Measurements from ENCODE around the gene PTH2.
"Not testable (repeated sequence)": the region's sequence is repeated elsewhere in the genome, so short reads cannot be mapped to it uniquely, and the experiment has no call there.

PTH2 gene

GRCh38 chr19:49450405-49450804 is 27.2 kb upstream of the PTH2 start:
- DNase-seq (ENCODE audit: insufficient read length, low spot score) (no peak), FAIRE-seq (no peak)

- DNase-seq (ENCODE audit: insufficient read length, low spot score) = no peak
- no peak for FAIRE-seq
These were observed 25.2 kb upstream of the PTH2 start for GRCh38 chr19:49448432-49448786.

- FAIRE-seq = no peak
- no peak for DNase-seq (ENCODE audit: insufficient read length, low spot score)
These were observed 24.5 kb upstream of the PTH2 start for GRCh38 chr19:49447485-49448431.

GRCh38 chr19:49445997-49446396 is 22.8 kb upstream of the PTH2 start:
- FAIRE-seq = no peak
- no peak for DNase-seq (ENCODE audit: insufficient read length, low spot score)

GRCh38 chr19:49444100-49444700 is 21.0 kb upstream of the PTH2 start:
- FAIRE-seq; DNase-seq (ENCODE audit: insufficient read length, low spot score): not testable (repeated sequence)

GRCh38 chr19:49443366-49444099 is 20.3 kb upstream of the PTH2 start:
- DNase-seq (ENCODE audit: insufficient read length, low spot score) (peak; percentile 89), FAIRE-seq (peak; percentile 95)

GRCh38 chr19:49442771-49443365 is 19.6 kb upstream of the PTH2 start:
- FAIRE-seq (peak; percentile 80), DNase-seq (ENCODE audit: insufficient read length, low spot score) (peak; percentile 85)

GRCh38 chr19:49442354-49442753 is 19.1 kb upstream of the PTH2 start:
- FAIRE-seq (no peak), DNase-seq (ENCODE audit: insufficient read length, low spot score) (no peak)

GRCh38 chr19:49441960-49442350 is 18.7 kb upstream of the PTH2 start:
- FAIRE-seq = no peak
- no peak for DNase-seq (ENCODE audit: insufficient read length, low spot score)

GRCh38 chr19:49441210-49441959 is 18.1 kb upstream of the PTH2 start, which contains the start of gene SLC17A7:
SLC17A7 (minus strand) TSS chr19:49441527; CDS start chr19:49441379, 148 bp downstream.
- DNase-seq (ENCODE audit: insufficient read length, low spot score) = peak; percentile 43
- no peak for FAIRE-seq

- DNase-seq (ENCODE audit: insufficient read length, low spot score) (no peak), FAIRE-seq (no peak)
These were observed 17.4 kb upstream of the PTH2 start for GRCh38 chr19:49440439-49441209.

GRCh38 chr19:49439836-49440235 is 16.6 kb upstream of the PTH2 start:
- FAIRE-seq (no peak), DNase-seq (ENCODE audit: insufficient read length, low spot score) (no peak)

GRCh38 chr19:49438261-49438660 is 15.0 kb upstream of the PTH2 start:
- DNase-seq (ENCODE audit: insufficient read length, low spot score) (no peak), FAIRE-seq (no peak)

GRCh38 chr19:49437231-49437630 is 14.0 kb upstream of the PTH2 start:
- FAIRE-seq = no peak
- DNase-seq (ENCODE audit: insufficient read length, low spot score) = no peak

- FAIRE-seq (no peak), DNase-seq (ENCODE audit: insufficient read length, low spot score) (no peak)
These were observed 13.3 kb upstream of the PTH2 start for GRCh38 chr19:49436381-49437017.

GRCh38 chr19:49435670-49436069 is 12.4 kb upstream of the PTH2 start:
- FAIRE-seq (no peak), DNase-seq (ENCODE audit: insufficient read length, low spot score) (no peak)

- FAIRE-seq (no peak), DNase-seq (ENCODE audit: insufficient read length, low spot score) (no peak)
These were observed 11.8 kb upstream of the PTH2 start for GRCh38 chr19:49434907-49435583.

GRCh38 chr19:49433240-49433901 is 10.1 kb upstream of the PTH2 start:
- FAIRE-seq (no peak), DNase-seq (ENCODE audit: insufficient read length, low spot score) (no peak)

Data from HTR-8/SVneo (cell line).